ENCODE measurements around the gene MYO1D.

- TF ChIP-seq CTCF (conservative IDR thresholded peaks at IDR 0.05) (no peak), EZH2 (IDR thresholded peaks at IDR 0.05; ENCODE audit: low read depth) (no peak)
Measured at GRCh38 chr17:32846143-32846542, 30.8 kb downstream of the MYO1D start.
